Keratinocyte (primary cell): ENCODE results near the gene SLC22A31.

Experiments used
- EZH2 ChIP-seq: IDR thresholded peaks from one replicate; pipeline ENCODE4 v1.6.1; 2012; ENCODE audit warnings: inconsistent platforms, mild to moderate bottlenecking, low read length, moderate library complexity
- TF ChIP-seq, protein P1 (sequence below), 3 experiments: IDR thresholded peaks in 1 of 3; conservative IDR thresholded peaks in 1 of 3; optimal IDR thresholded peaks in 1 of 3; 2 replicates in 2 of 3; 3 replicates in 1 of 3; pipeline versions ENCODE3 to v1.5.1; 2011; ENCODE audit warnings: low read length in 3 of 3, mild to moderate bottlenecking in 3 of 3, moderate library complexity in 2 of 3, control low read depth in 1 of 3, inconsistent platforms in 1 of 3; ENCODE audit not compliant: insufficient read depth in 2 of 3; ENCODE audit errors: extremely low read depth in 1 of 3

DNA sequence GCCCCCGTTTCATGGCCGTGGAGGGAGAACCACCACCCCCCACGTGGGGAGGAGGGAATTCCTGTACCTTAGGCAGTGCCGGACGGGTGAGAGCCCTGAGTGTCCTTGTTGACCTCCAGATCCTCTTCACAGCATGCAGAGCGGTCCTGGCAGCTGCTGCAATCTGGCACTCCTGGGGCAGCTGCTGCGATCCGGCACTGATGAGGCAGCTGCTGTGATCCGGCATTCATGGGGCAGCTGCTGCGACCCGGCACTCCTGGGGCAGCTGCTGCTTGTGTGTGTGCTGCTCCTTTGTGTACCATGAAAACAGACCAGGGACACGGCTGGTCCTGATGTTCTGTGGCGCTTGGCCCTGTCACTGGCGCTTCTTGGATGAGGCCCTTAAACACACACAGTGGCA is 29.9 kb upstream of the SLC22A31 start:
- TF ChIP-seq, protein P1, sequence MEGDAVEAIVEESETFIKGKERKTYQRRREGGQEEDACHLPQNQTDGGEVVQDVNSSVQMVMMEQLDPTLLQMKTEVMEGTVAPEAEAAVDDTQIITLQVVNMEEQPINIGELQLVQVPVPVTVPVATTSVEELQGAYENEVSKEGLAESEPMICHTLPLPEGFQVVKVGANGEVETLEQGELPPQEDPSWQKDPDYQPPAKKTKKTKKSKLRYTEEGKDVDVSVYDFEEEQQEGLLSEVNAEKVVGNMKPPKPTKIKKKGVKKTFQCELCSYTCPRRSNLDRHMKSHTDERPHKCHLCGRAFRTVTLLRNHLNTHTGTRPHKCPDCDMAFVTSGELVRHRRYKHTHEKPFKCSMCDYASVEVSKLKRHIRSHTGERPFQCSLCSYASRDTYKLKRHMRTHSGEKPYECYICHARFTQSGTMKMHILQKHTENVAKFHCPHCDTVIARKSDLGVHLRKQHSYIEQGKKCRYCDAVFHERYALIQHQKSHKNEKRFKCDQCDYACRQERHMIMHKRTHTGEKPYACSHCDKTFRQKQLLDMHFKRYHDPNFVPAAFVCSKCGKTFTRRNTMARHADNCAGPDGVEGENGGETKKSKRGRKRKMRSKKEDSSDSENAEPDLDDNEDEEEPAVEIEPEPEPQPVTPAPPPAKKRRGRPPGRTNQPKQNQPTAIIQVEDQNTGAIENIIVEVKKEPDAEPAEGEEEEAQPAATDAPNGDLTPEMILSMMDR (optimal IDR thresholded peaks at IDR 0.05 in 1 of 3, IDR thresholded peaks at IDR 0.05 in 1 of 3, conservative IDR thresholded peaks at IDR 0.05 in 1 of 3; ENCODE audit: extremely low read depth in 1 of 3, insufficient read depth in 2 of 3, low read length in 3 of 3), result no peak
- no peak for TF ChIP-seq EZH2
